HG03060 (cell line): ENCODE data around the gene BTBD18.
"Not testable (repeated sequence)": the region's sequence is repeated elsewhere in the genome, so short reads cannot be mapped to it uniquely, and the experiment has no call there.

Source experiments
- ATAC-seq: cut with Tn5 transposase; IDR thresholded peaks from one replicate; pipeline ENCODE4 v1.9.1; 2021; ENCODE audit warnings: low read depth, moderate number of reproducible peaks; ENCODE audit not compliant: unreplicated experiment

BTBD18 gene

DNA sequence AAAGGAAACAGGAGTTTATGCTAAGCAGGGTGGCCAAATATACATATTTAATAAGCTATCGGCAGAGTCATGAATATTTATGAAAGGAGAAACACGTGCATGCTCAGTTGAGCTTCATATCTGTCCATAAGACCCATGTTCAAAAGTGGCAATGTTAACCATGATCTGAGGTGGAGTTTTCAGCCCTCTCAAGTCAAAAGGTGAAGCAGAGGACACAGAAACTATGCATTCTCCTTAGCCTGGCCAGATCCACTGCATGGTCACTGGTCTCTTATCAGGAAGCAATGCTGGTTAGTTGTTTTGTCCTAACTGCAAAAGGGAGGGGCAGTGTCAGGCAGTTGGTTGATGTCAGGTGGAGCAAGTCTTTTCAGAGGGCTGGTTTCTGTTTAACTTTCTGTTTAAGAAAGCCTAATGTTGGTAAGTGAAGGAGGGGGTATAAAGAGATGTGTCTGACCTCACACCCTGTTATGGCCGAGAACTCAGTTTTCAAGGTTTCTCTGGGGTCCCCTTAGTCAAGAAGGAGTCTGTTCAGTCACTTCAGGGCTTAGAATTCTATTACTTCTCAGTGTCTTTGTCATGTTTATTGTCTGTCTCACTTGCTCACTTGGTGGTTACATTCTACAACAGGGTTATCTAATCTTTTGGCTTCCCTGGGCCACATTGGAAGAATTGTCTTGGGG, 15.9 kb downstream of the BTBD18 start:
- ATAC-seq = no peak

DNA sequence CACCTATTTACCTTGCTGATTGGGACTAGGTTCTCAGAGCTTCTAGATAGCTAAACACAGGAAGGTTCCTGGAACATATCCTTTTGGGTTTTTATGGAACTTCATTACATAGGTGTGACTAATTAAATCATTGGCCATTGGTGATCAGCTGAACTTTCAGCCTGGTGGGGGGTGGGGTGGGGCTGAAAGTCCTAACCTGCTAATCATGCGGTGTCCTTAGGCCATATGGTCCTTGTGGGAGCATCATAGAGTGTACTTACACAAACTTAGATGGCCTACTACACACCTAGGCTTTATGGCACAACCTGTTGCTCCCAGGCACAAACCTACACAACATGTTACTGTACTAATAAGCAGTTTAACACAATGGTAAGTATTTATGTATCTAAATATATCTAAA, 19.0 kb downstream of the BTBD18 start:
- ATAC-seq = no peak

DNA sequence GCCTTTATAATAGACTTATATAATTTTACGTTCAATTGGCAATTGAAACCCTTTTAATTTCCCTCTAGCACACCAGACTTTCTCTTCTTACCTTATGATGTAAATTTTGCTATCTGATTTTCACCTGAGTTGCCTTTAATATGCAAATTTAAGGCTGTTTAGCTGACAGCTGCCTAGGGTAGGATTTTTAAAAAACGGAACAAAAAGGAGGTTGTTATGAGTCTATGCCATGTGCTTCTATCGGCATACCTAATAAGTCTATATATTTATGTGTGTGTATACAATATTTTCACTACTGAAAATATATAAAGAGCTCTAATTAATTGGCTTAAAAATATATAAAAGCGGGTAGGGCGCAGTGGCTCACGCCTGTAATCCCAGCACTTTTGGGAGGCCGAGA, 22.1 kb downstream of the BTBD18 start:
- no peak for ATAC-seq

DNA sequence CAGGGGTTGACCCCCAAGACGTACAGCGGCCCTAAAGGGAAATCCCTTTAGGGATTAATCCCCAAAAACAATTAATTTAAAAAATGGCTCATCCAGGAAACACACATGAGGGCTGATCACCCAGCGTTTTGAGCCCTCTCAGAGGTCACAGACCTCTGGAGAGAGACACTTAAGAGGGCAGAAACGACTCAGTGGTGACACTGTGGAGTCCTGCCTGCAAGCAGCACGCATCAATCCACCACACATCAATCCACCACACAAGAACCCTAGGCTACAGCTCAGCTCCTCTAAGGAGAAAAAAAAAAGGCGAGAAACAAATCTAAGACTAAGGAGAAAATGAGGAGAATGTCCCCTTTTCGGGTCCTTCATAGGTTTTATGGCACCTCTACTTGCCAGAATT, 22.8 kb downstream of the BTBD18 start:
- ATAC-seq = no peak

DNA sequence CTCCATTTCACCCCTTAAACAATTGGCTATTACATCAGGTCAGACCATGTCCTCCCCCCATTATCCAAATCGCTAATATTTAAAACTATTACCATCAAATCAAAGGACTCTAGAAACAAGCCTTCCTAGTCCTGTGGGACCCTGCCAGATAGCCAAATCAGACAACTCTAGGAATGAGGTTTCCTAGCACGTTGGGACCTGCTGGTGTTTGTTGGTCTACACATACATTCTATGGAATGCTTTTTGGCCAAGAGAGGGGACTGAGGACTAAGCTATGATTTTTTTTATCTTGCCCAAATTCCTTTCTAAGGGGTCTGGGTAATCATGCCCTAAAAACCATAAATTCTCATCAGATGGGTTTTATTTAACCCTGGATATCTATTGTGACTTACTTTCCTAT, 24.4 kb downstream of the BTBD18 start:
- no peak for ATAC-seq

DNA sequence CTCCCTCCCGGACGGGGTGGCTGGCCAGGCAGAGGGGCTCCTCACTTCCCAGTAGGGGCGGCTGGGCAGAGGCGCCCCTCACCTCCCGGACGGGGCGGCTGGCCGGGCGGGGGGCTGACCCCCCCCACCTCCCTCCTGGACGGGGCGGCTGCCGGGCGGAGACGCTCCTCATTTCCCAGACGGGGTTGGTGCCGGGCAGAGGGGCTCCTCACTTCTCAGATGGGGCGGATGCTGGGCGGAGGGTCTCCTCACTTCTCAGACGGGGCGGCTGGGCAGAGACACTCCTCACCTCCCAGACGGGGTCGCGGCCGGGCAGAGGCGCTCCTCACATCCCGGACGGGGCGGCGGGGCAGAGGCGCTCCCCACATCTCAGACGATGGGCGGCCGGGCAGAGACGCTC, 34.9 kb downstream of the BTBD18 start:
- not testable (repeated sequence) for ATAC-seq

DNA sequence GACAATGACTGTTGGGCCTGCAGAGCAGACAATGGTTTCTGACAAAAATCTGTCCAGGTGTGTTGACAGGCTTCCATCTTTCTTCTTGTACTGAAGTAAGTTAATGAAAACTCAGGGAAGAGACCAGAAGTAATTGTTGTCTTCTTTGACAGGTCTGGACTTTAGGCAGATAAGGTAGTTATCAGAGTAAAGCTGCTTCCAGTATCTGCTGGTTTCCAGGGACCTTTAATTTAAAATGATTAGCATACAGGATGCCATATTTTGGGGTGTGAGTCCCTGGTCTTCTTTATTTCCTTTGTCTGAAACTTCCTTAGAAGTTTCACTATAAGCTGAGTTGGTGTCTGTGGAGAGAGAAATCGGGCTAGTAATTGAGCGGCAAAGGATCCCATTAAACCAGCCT, 37.8 kb downstream of the BTBD18 start:
- ATAC-seq = no peak

DNA sequence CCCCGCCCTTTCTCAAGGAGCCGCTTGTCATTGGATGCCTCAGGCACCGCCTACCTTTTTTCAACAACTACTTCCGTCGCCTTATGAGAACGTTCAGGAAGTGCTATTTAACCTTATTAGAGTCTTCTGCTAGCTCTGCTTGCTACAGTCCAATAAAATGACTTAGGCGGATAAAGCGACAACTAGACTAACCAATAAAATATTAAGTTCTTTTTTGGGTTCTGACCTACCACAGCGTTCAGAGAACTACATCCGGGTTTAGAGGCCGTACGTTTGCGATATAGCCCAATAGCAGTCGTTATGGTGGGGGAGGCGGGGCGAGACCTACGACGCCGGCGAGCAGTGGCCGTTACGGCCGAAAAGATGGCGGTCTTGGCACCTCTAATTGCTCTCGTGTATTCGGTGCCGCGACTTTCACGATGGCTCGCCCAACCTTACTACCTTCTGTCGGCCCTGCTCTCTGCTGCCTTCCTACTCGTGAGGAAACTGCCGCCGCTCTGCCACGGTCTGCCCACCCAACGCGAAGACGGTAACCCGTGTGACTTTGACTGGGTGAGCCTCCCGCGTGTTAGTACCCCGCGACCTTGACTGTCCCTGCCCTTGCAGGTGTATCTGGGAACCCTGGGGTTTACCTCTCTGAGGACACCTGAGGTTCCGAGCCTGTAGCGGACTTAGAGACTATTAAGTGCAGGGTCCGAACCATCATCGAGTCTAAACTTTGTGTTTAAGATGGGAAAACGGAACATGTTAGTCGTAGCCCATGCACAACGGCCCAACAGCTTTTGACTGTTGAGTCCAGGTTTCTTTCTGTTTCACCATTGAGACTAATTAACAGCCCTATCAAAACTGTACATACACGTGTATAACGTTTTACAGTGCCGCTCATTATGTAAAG, 39.1 kb downstream of the BTBD18 start, which contains the start of gene TMX2:
Gene TMX2 (plus strand): TSS at position 338 of the 895 bp plus-strand sequence. CDS start 26 bp downstream, at position 364.
- ATAC-seq = peak; percentile 98

DNA sequence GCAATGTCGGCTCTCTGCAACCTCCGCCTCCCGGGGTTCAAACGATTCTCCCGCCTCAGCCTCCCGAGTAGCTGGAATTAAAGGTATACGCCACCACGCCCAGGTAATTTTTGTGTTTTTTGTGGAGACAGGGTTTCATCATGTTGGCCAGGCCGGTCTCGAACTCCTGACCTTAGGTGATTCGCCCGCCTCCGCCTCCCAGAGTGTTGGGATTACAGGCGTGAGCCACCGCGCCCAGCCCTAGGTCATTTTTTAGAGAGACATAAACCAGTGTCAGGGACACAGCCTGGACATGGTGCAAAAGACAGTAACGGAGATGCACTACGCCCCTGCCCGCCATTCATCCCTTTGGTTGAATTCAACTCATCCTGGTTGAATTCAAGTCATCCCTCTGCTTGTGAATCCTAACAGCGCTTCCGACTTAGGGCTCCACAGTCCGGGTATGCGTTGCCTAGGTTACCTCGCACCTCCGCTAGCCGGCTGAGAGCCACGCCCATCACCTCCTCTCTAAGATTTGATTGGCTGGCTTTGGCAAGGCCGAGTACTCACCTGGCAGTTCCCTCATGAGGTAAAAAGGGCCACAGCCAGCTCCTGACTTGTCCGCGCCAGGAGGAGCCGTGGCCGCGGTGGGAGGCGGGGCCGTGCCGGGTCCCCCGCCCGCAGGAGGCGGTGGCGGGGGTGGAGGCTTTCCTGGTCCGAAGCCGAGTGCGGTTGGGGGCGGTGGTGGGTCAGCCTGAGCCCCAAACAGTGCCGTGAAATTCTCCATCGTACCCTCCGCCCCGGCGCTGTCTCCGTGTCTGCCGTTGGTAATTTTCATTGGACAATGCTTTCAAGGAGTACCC, 40.0 kb downstream of the BTBD18 start, which contains the start of gene MED19:
Gene MED19 (minus strand): TSS at position 802 of the 842 bp plus-strand sequence. CDS start 36 bp downstream, at position 766.
- ATAC-seq = peak; percentile 21

DNA sequence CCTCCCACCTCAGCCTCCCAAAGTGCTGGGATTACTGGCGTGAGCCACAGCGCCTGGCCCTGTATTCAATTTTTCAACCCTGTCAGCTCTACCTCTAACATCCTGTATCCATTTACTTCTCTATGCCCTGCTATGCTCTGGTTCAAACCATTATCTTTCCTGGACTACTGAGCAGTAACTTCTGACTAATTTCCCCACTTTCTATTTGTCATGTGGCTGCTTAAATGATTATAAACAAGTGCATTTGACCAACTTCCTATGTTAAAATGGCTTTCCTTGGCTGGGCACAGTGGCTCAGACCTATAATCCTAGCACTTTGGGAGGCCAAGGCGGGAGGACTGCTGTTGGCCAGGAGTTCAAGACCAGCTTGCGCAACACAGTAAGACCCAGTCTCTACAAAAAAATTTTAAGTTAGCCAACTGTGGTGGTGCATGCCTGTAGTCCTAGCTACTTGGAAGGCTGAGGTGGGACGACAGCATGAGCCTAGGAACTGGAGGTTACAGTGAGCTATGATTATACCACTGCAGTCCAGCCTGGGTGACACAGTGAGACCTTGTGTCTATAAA, 41.7 kb downstream of the BTBD18 start:
- ATAC-seq = no peak

DNA sequence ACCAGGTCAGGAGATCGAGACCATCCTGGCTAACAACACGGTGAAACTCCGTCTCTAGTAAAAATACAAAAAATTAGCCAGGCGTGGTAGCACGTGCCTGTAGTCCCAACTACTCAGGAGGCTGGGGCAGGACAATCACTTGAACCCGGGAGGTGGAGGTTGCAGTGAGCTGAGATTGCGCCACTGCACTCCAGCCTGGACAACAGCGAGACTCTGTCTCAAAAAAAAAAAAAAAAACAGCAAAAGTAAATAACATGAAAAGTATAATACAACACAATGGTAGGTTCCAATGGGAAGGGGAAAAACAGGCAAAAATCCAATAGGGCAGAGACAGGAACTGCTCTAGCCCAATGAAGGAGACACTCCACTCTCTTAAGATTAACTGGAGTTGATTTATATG, 46.2 kb downstream of the BTBD18 start:
- ATAC-seq = not testable (repeated sequence)

DNA sequence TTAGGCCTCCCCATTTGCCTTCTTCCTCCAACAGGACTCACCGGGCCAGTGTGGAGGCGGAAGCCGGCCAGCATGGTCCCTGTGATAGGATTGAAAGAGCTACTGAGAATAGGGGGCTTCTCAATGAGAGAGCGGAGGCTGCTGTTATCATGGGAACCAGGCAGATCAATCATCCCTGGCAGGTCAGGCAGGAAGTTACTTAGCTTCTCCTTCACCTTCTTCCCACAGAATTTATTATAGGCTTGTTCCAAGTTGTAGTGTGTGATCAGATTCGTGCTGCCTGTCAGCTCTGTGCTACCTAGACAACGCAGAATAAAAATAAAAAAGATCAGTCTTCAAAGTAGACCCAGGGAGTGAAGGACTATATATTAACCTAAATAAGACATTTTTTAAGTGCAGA, 46.7 kb downstream of the BTBD18 start:
- ATAC-seq = no peak

DNA sequence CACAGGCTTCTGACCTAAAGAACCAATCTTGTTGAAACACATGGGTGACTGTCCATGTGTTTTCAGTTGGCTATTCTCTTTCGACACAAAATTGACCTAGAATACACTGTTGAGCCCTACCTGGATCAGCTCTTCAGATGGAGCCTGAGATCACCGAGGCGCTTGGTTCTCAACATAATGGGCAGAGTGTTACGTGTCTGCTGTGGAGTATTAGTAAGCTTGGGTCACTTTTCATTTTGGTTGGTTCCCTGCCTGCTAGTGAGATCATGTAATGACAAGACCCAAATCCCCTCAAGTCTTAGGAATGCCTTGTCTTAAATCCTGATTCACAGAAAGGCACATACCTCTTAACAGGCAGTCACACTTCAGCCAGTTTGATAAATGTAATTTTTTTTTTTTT, 48.3 kb downstream of the BTBD18 start:
- no peak for ATAC-seq

DNA sequence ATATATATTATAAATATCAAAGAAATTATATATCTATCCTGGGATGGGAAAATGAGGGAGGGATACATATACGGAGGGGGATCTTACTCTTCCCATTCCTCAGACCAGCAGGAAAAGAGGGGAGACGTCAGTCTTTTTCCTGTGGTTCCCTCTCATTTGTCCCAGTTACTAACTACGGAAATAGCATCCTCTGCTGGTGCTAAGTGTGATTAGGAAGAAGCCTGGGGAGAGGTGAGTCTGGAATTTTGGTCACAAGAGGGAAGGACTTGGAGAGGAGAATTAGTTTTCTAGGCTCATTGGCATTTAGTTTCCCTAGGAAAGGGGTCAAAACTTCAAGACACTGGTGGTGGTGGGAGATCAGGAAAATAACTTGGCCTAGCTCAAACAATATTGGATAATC, 51.2 kb downstream of the BTBD18 start:
- ATAC-seq = no peak

DNA sequence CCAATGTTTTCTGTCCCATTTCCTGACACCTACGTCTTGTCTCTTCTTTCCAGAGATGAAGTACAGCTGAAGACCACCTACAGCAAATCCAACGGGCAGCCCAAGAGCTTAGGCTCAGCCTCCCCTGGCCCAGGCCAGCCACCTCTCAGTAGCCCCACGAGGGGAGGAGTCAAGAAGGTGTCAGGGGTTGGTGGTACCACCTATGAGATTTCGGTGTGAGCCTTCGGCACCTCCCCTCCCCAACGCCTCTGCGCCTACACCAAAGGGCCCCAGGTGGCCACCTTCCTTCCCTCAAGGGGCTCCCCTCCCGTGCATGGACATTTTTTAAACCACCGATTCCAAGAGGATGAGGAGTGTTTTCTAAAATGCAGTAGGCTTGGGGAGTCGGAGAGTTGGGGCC, 51.8 kb downstream of the BTBD18 start:
- ATAC-seq = no peak

DNA sequence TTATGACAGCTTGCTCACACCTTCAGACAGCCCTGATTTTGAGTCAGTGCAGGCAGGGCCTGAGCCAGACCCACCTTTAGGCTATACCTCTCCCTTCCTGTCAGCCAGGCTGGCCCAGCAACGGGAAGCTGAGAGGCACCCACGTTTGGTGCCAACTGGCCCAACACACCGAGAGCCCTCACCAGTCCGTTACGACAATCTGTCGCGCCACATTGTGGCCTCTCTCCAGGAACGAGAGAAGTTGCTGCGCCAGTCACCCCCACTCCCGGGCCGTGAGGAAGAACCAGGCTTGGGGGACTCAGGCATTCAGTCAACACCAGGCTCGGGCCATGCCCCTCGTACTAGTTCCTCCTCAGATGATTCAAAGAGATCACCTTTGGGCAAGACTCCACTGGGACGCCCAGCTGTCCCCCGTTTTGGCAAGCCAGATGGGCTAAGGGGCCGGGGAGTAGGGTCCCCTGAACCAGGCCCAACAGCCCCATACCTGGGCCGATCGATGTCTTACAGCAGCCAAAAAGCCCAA, 52.7 kb downstream of the BTBD18 start:
- no peak for ATAC-seq
